Measurements from ENCODE around the gene IGF2BP1. TPM values are rescaled to one million over a fixed set of nuclear protein-coding genes. Genes with fewer than 3 reads are reported as not detected.

IGF2BP1 gene
- total RNA-seq, 5 donors from 2014 or later (not counting 1 experiment from before 2014, with no cell fraction given) = 0.43 to 1.4 (median 0.61) TPM; not detected in 2

DNA sequence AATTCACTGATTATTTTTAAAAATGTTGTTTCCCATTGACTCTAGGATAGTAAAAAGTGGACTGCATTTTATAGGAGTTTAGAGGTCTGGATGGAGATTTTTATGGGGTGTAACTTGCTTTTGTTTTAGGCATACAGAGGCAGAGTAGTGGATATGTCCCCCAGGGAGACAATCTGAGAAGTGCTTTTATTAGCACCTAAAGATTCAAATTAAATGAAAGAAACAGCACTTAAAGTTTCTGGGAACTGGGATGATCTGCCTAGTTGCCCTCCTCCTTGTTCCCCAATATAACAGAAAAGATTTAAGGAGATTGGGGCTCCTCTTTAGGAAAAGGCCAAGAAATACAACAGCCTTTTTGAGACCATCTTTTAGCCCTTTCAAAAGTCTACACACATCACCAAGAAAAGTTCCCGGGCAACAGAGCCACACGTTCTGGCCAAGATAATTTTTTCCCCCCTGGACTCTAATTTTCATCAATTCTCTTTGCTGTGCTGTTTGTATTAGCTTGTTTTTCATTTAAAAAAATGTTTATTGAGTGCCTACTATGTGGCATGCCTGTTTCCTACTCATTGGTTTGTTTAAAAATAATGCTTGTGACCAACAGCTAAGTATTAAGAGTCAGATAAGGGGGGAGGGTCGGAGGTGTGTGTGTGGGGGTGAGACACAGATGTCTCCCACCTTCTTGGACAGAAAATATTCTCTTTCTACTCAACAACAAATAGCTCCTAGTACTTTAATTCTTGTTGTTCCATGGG is 2.5 kb upstream of the IGF2BP1 start:
- Mint-ChIP-seq H3K4me3 (peak overlapping the region; percentile 22 to 61 (median 44)), H3K27me3 (peaks cover 64 to 80% of the 10 kb centered on the region in 2 donors), H3K36me3 (no peaks in the 10 kb centered on the region), H3K4me1 (peaks cover 25 to 35% (median 27%) of the 10 kb centered on the region in 3 donors), H3K9me3 (no peaks in the 10 kb centered on the region), H3K27ac (peak overlapping the region in 1 of 2 donors; percentile 61)
- H3K9me3 ChIP-seq = no peaks in the 10 kb centered on the region
- no peaks in the 10 kb centered on the region for H3K36me3 ChIP-seq (ENCODE audit: control insufficient read depth in 2 of 2, extremely low read depth in 1 of 2, insufficient read depth in 1 of 2, low read length in 1 of 2)
- ChIA-PET POLR2A (no interaction called here), CTCF (interaction anchor here (0.6 kb wide), 2 partner anchors 922 to 971 kb away, joined by 3 read pairs; no protein-coding TSS in a partner anchor)
- no peak for DNase-seq
- H3K4me3 ChIP-seq (ENCODE audit: control insufficient read depth in 1 of 2, extremely low read depth in 1 of 2, low read length in 1 of 2) = no peak overlapping the region
- WGBS (ENCODE audit: insufficient coverage) = no CpG with 5 or more reads among the region's 3 CpGs
- no peak overlapping the region for H3K27ac ChIP-seq (ENCODE audit: low read length)
- no peak for ATAC-seq (replicated peaks in 1 of 4)
- H3K4me1 ChIP-seq (ENCODE audit: control insufficient read depth in 1 of 2, extremely low read depth in 1 of 2, insufficient read depth in 2 of 2, low read length in 2 of 2) = peaks cover 16 to 36% of the 10 kb centered on the region in 2 experiments
- peaks cover 15 to 54% of the 10 kb centered on the region in 2 experiments for H3K27me3 ChIP-seq (replicated peaks in 1 of 2; ENCODE audit: control insufficient read depth in 2 of 2, extremely low read depth in 1 of 2, insufficient read depth in 2 of 2, low read length in 1 of 2)

GRCh38 chr17:48995304-48995973 is 1.7 kb upstream of the IGF2BP1 start:
- peak overlapping the region in 1 of 2 donors; percentile 61 for H3K27ac Mint-ChIP-seq
- WGBS (ENCODE audit: insufficient coverage) = 6% methylated on average over 23 of the region's 46 CpGs
- Histone ChIP-seq H3K27me3 (replicated peaks in 1 of 2; ENCODE audit: control insufficient read depth in 2 of 2, extremely low read depth in 1 of 2, insufficient read depth in 2 of 2, low read length in 1 of 2) (peaks cover 14 to 55% of the 10 kb centered on the region in 2 experiments), H3K4me3 (ENCODE audit: control insufficient read depth in 1 of 2, extremely low read depth in 1 of 2, low read length in 1 of 2) (peak overlapping the region in 1 of 2 donors; percentile 78), H3K36me3 (ENCODE audit: control insufficient read depth in 2 of 2, extremely low read depth in 1 of 2, insufficient read depth in 1 of 2, low read length in 1 of 2) (no peaks in the 10 kb centered on the region), H3K4me1 (ENCODE audit: control insufficient read depth in 1 of 2, extremely low read depth in 1 of 2, insufficient read depth in 2 of 2, low read length in 2 of 2) (peaks cover 16 to 36% of the 10 kb centered on the region in 2 experiments), H3K9me3 (no peaks in the 10 kb centered on the region), H3K27ac (ENCODE audit: low read length) (no peak overlapping the region)
- peak overlapping the region; percentile 22 to 61 (median 44) for H3K4me3 Mint-ChIP-seq
- ATAC-seq (replicated peaks in 1 of 4) (peak in 1 of 4 experiments; percentile 24), DNase-seq (peak in 2 of 35 experiments; percentile 2 to 30)
- POLR2A ChIA-PET = no interaction called here
- H3K27me3 Mint-ChIP-seq = peaks cover 67 to 80% of the 10 kb centered on the region in 2 donors
- CTCF ChIA-PET = interaction anchor here (0.6 kb wide), 2 partner anchors 922 to 971 kb away, joined by 3 read pairs; no protein-coding TSS in a partner anchor
- no peaks in the 10 kb centered on the region for H3K36me3 Mint-ChIP-seq
- peaks cover 0 to 4% (median 0%) of the 10 kb centered on the region in 3 donors for H3K9me3 Mint-ChIP-seq
- peaks cover 25 to 35% (median 27%) of the 10 kb centered on the region in 3 donors for H3K4me1 Mint-ChIP-seq

DNA sequence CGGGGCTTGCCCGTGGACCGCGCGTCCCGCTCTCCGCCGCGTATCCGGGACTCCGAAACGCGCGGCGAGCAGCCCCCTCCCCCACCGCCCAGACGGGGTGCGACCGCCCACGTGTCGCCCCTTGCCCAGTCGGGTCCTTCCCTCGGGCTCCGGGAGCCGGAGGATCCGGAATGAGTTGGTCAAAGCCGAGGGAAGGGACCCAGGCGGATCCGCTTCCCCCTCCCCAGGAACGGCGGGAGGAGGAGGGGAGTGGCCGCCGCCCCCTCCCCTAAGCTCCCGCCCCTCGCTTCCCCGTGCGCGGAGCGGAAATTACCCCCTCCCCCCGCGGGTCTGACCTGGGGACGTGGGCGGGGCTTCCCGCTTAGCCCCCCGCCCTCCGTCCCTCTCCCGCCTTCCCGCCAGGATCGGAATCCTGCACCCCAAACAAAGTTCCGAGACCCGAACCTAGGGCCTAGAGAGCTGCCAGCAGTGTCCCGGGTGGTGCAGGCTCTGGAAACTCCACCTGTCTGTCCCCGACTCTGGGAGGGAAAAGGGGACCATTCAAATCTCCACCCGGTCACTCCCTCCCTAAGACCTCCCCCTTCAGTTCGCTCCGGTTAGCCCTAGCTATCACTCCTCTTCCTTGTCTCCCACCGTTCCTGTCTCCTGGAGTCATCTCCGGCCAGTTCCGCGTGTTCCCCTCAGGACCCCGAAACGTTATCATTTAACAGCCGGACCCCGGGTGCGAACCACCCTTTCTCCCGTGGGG is 1.0 kb upstream of the IGF2BP1 start:
- peaks cover 25 to 35% (median 27%) of the 10 kb centered on the region in 3 donors for H3K4me1 Mint-ChIP-seq
- Histone ChIP-seq H3K27ac (ENCODE audit: low read length) (no peak overlapping the region), H3K4me3 (ENCODE audit: control insufficient read depth in 1 of 2, extremely low read depth in 1 of 2, low read length in 1 of 2) (peak overlapping the region; percentile 3 to 78), H3K9me3 (no peaks in the 10 kb centered on the region), H3K4me1 (ENCODE audit: control insufficient read depth in 1 of 2, extremely low read depth in 1 of 2, insufficient read depth in 2 of 2, low read length in 2 of 2) (peaks cover 16 to 36% of the 10 kb centered on the region in 2 experiments), H3K27me3 (replicated peaks in 1 of 2; ENCODE audit: control insufficient read depth in 2 of 2, extremely low read depth in 1 of 2, insufficient read depth in 2 of 2, low read length in 1 of 2) (peaks cover 15 to 55% of the 10 kb centered on the region in 2 experiments), H3K36me3 (ENCODE audit: control insufficient read depth in 2 of 2, extremely low read depth in 1 of 2, insufficient read depth in 1 of 2, low read length in 1 of 2) (no peaks in the 10 kb centered on the region)
- 6% methylated on average over 44 of the region's 66 CpGs for WGBS (ENCODE audit: insufficient coverage)
- peak overlapping the region; percentile 43 to 85 (median 49) for H3K4me3 Mint-ChIP-seq
- ChIA-PET POLR2A (interaction anchor here in 1 of 2 donors (0.8 kb wide), 1 partner anchor 119 kb away, joined by 3 read pairs; no protein-coding TSS in a partner anchor), CTCF (no interaction called here)
- H3K9me3 Mint-ChIP-seq = peaks cover 0 to 4% (median 0%) of the 10 kb centered on the region in 3 donors
- DNase-seq (peak in 2 of 35 experiments; percentile 15 to 25), ATAC-seq (replicated peaks in 1 of 4) (peak; percentile 9 to 47 (median 24))
- H3K27ac Mint-ChIP-seq = peak overlapping the region in 1 of 2 donors; percentile 59
- no peaks in the 10 kb centered on the region for H3K36me3 Mint-ChIP-seq
- peaks cover 67 to 80% of the 10 kb centered on the region in 2 donors for H3K27me3 Mint-ChIP-seq

DNA sequence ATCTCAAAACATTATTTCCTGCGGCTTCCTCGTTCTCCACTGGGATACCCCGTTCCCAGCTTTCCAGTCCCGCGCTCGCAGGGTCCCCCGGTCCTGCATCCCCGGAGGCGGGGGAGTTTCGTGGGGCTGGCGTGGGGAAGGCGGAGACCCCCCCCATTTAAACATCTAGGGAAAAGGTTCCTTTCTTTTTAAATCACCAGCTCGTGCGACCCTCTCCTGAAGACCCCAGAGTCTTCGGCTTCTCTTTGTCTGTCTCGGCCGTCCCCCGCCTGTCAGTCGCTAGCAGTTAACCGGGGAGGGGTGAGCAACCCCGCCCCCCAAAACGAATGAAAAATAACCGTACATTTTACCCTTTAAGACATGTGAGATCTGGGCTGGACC is 473 bp upstream of the IGF2BP1 start:
- Histone ChIP-seq H3K4me3 (ENCODE audit: control insufficient read depth in 1 of 2, extremely low read depth in 1 of 2, low read length in 1 of 2) (peak overlapping the region; percentile 3 to 78), H3K4me1 (ENCODE audit: control insufficient read depth in 1 of 2, extremely low read depth in 1 of 2, insufficient read depth in 2 of 2, low read length in 2 of 2) (peaks cover 16 to 36% of the 10 kb centered on the region in 2 experiments), H3K27me3 (replicated peaks in 1 of 2; ENCODE audit: control insufficient read depth in 2 of 2, extremely low read depth in 1 of 2, insufficient read depth in 2 of 2, low read length in 1 of 2) (peaks cover 17 to 55% of the 10 kb centered on the region in 2 experiments), H3K9me3 (no peaks in the 10 kb centered on the region), H3K36me3 (ENCODE audit: control insufficient read depth in 2 of 2, extremely low read depth in 1 of 2, insufficient read depth in 1 of 2, low read length in 1 of 2) (no peaks in the 10 kb centered on the region), H3K27ac (ENCODE audit: low read length) (no peak overlapping the region)
- H3K9me3 Mint-ChIP-seq = peaks cover 0 to 4% (median 0%) of the 10 kb centered on the region in 3 donors
- 3% methylated on average over 5 of the region's 23 CpGs for WGBS (ENCODE audit: insufficient coverage)
- DNase-seq = no peak
- H3K27me3 Mint-ChIP-seq = peaks cover 72 to 86% of the 10 kb centered on the region in 2 donors
- ChIA-PET CTCF (no interaction called here), POLR2A (interaction anchor here in 1 of 2 donors (0.6 to 0.8 kb wide), 2 partner anchors 13 to 118 kb away, joined by 3 to 5 read pairs; no protein-coding TSS in a partner anchor)
- H3K36me3 Mint-ChIP-seq = no peaks in the 10 kb centered on the region
- H3K27ac Mint-ChIP-seq = peak overlapping the region in 1 of 2 donors; percentile 59
- H3K4me3 Mint-ChIP-seq = peak overlapping the region; percentile 28 to 85 (median 49)
- peaks cover 25 to 35% (median 27%) of the 10 kb centered on the region in 3 donors for H3K4me1 Mint-ChIP-seq
- no peak for ATAC-seq (replicated peaks in 1 of 4)

GRCh38 chr17:48997827-48998586 is 822 bp downstream of the IGF2BP1 start:
- Mint-ChIP-seq H3K4me3 (peak overlapping the region; percentile 39 to 85 (median 45)), H3K27ac (no peak overlapping the region), H3K27me3 (peaks cover 70 to 84% of the 10 kb centered on the region in 2 donors), H3K4me1 (peaks cover 25 to 35% (median 27%) of the 10 kb centered on the region in 3 donors), H3K36me3 (no peaks in the 10 kb centered on the region), H3K9me3 (peaks cover 0 to 4% (median 0%) of the 10 kb centered on the region in 3 donors)
- peaks cover 16 to 36% of the 10 kb centered on the region in 2 experiments for H3K4me1 ChIP-seq (ENCODE audit: control insufficient read depth in 1 of 2, extremely low read depth in 1 of 2, insufficient read depth in 2 of 2, low read length in 2 of 2)
- H3K27me3 ChIP-seq (replicated peaks in 1 of 2; ENCODE audit: control insufficient read depth in 2 of 2, extremely low read depth in 1 of 2, insufficient read depth in 2 of 2, low read length in 1 of 2) = peaks cover 17 to 55% of the 10 kb centered on the region in 2 experiments
- ATAC-seq (replicated peaks in 1 of 4) (peak in 1 of 4 experiments; percentile 9), DNase-seq (peak in 3 of 35 experiments; percentile 10 to 22 (median 13))
- no peak overlapping the region for H3K27ac ChIP-seq (ENCODE audit: low read length)
- peak overlapping the region; percentile 2 to 78 for H3K4me3 ChIP-seq (ENCODE audit: control insufficient read depth in 1 of 2, extremely low read depth in 1 of 2, low read length in 1 of 2)
- POLR2A ChIA-PET = interaction anchor here in 1 of 2 donors (0.7 kb wide), 1 partner anchor 1138 kb away, joined by 6 read pairs; no protein-coding TSS in a partner anchor
- H3K9me3 ChIP-seq = no peaks in the 10 kb centered on the region
- no peaks in the 10 kb centered on the region for H3K36me3 ChIP-seq (ENCODE audit: control insufficient read depth in 2 of 2, extremely low read depth in 1 of 2, insufficient read depth in 1 of 2, low read length in 1 of 2)
- CTCF ChIA-PET = interaction anchor here in 1 of 2 donors (0.5 to 0.6 kb wide), 2 partner anchors 397 to 991 kb away, joined by 3 to 5 read pairs; no protein-coding TSS in a partner anchor
- 8% methylated on average over 44 of the region's 63 CpGs for WGBS (ENCODE audit: insufficient coverage)
